Measurements from ENCODE around the gene PIK3AP1. TPM values are rescaled to one million over a fixed set of nuclear protein-coding genes. Genes with fewer than 3 reads are reported as not detected.
"Not testable (repeated sequence)": the region's sequence is repeated elsewhere in the genome, so short reads cannot be mapped to it uniquely, and the experiment has no call there.

PIK3AP1 gene
- total RNA-seq, 1 donor from 2014 or later, result 3.8 TPM

- Histone ChIP-seq H2AFZ (replicated peaks) (no peak overlapping the region), H3K9ac (no peak overlapping the region), H3K27ac (no peak overlapping the region), H3K27me3 (no peaks in the 10 kb centered on the region), H3K9me3 (ENCODE audit: low read depth) (no peaks in the 10 kb centered on the region), H3F3A (ENCODE audit: low read depth) (no peaks in the 10 kb centered on the region), H3K4me3 (no peak overlapping the region), H3K79me2 (ENCODE audit: low read depth) (no peaks in the 10 kb centered on the region), H4K20me1 (ENCODE audit: low read depth) (no peaks in the 10 kb centered on the region), H3K4me1 (no peaks in the 10 kb centered on the region), H3K36me3 (no peaks in the 10 kb centered on the region), H3K4me2 (no peak overlapping the region)
- no peak overlapping the region for H3K27ac Mint-ChIP-seq
- H3K27me3 Mint-ChIP-seq (ENCODE audit: insufficient read depth, low read depth), result no peaks in the 10 kb centered on the region
- no peak for DNase-seq (ENCODE audit: low spot score)
- H3K4me3 Mint-ChIP-seq, result no peak overlapping the region
- H3K4me1 Mint-ChIP-seq, result no peaks in the 10 kb centered on the region
- H3K9me3 Mint-ChIP-seq, result no peaks in the 10 kb centered on the region
- no peaks in the 10 kb centered on the region for H3K36me3 Mint-ChIP-seq
- TF ChIP-seq EZH2 (IDR thresholded peaks at IDR 0.05), result no peak
- TF ChIP-seq, protein P1, sequence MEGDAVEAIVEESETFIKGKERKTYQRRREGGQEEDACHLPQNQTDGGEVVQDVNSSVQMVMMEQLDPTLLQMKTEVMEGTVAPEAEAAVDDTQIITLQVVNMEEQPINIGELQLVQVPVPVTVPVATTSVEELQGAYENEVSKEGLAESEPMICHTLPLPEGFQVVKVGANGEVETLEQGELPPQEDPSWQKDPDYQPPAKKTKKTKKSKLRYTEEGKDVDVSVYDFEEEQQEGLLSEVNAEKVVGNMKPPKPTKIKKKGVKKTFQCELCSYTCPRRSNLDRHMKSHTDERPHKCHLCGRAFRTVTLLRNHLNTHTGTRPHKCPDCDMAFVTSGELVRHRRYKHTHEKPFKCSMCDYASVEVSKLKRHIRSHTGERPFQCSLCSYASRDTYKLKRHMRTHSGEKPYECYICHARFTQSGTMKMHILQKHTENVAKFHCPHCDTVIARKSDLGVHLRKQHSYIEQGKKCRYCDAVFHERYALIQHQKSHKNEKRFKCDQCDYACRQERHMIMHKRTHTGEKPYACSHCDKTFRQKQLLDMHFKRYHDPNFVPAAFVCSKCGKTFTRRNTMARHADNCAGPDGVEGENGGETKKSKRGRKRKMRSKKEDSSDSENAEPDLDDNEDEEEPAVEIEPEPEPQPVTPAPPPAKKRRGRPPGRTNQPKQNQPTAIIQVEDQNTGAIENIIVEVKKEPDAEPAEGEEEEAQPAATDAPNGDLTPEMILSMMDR (IDR thresholded peaks at IDR 0.05), result no peak
- no peak for TF ChIP-seq EZH2phosphoT487 (IDR thresholded peaks at IDR 0.05)
Observed at GRCh38 chr10:96740141-96740540, 19.8 kb upstream of the PIK3AP1 start.

- not testable (repeated sequence) for H3K4me1 Mint-ChIP-seq
Observed at GRCh38 chr10:96737307-96737902, 17.1 kb upstream of the PIK3AP1 start.

DNA sequence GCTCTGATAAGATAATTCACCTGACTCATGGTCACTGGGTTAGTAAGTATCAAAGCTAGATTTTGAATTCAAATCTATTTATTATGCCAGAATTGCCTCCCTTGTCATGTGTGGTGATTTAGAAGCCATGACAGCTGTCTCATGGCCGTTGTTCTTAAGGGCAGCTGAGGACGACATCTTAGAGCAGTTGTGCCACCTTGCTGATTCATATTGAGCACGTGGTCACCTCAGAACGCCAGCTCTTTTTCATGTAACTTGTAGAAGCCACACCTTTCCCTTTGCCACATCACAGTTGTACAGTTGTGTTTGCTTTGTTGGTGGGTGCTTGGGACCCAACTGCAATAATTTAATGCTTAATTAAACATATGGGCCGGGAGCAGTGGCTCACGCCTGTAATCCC is 4.3 kb upstream of the PIK3AP1 start:
- Histone ChIP-seq H3K4me2 (no peak overlapping the region), H3K36me3 (no peaks in the 10 kb centered on the region), H3K27me3 (peaks cover 19% of the 10 kb centered on the region), H3F3A (ENCODE audit: low read depth) (peaks cover 7% of the 10 kb centered on the region), H3K9ac (no peak overlapping the region), H3K4me1 (peaks cover 5% of the 10 kb centered on the region), H3K27ac (no peak overlapping the region), H3K4me3 (no peak overlapping the region), H2AFZ (replicated peaks) (no peak overlapping the region), H3K9me3 (ENCODE audit: low read depth) (no peaks in the 10 kb centered on the region), H4K20me1 (ENCODE audit: low read depth) (no peaks in the 10 kb centered on the region), H3K79me2 (ENCODE audit: low read depth) (no peaks in the 10 kb centered on the region)
- TF ChIP-seq, protein P1 (IDR thresholded peaks at IDR 0.05), result no peak
- no peak for TF ChIP-seq EZH2phosphoT487 (IDR thresholded peaks at IDR 0.05)
- no peak for TF ChIP-seq EZH2 (IDR thresholded peaks at IDR 0.05)
- no peaks in the 10 kb centered on the region for H3K9me3 Mint-ChIP-seq
- peaks cover 8% of the 10 kb centered on the region for H3K4me1 Mint-ChIP-seq
- H3K36me3 Mint-ChIP-seq, result no peaks in the 10 kb centered on the region
- no peak overlapping the region for H3K27ac Mint-ChIP-seq
- DNase-seq (ENCODE audit: low spot score), result no peak
- peaks cover 2% of the 10 kb centered on the region for H3K27me3 Mint-ChIP-seq (ENCODE audit: insufficient read depth, low read depth)
- H3K4me3 Mint-ChIP-seq, result no peak overlapping the region

More at GRCh38 chr10:96737307-96737902, 17.1 kb upstream of the PIK3AP1 start:
- H4K20me1 ChIP-seq (ENCODE audit: low read depth); DNase-seq (ENCODE audit: low spot score); H3K4me3 ChIP-seq; H3K36me3 ChIP-seq; H3F3A ChIP-seq (ENCODE audit: low read depth); H3K9me3 Mint-ChIP-seq; H3K4me2 ChIP-seq; H3K27me3 Mint-ChIP-seq (ENCODE audit: insufficient read depth, low read depth); H3K9ac ChIP-seq; H3K4me1 ChIP-seq; H3K9me3 ChIP-seq (ENCODE audit: low read depth); H3K36me3 Mint-ChIP-seq; H3K79me2 ChIP-seq (ENCODE audit: low read depth); H3K4me3 Mint-ChIP-seq; H2AFZ ChIP-seq (replicated peaks); H3K27ac ChIP-seq; H3K27me3 ChIP-seq; H3K27ac Mint-ChIP-seq: not testable (repeated sequence)

- H4K20me1 ChIP-seq (ENCODE audit: low read depth), result no peaks in the 10 kb centered on the region
- H3K4me3 ChIP-seq, result peak overlapping the region; percentile 63
- no peaks in the 10 kb centered on the region for H3K79me2 ChIP-seq (ENCODE audit: low read depth)
- no peaks in the 10 kb centered on the region for H3K9me3 Mint-ChIP-seq
- peaks cover 11% of the 10 kb centered on the region for H3K4me1 Mint-ChIP-seq
- H3K9me3 ChIP-seq (ENCODE audit: low read depth), result no peaks in the 10 kb centered on the region
- no peak for DNase-seq (ENCODE audit: low spot score)
- H3K4me3 Mint-ChIP-seq, result peak overlapping the region; percentile 87
- H3K36me3 Mint-ChIP-seq, result no peaks in the 10 kb centered on the region
- H3K4me2 ChIP-seq, result peak overlapping the region; percentile 95
- H3K4me1 ChIP-seq, result peaks cover 5% of the 10 kb centered on the region
- no peak overlapping the region for H3K27ac Mint-ChIP-seq
- no peaks in the 10 kb centered on the region for H3K36me3 ChIP-seq
- peaks cover 7% of the 10 kb centered on the region for H3F3A ChIP-seq (ENCODE audit: low read depth)
- H3K27me3 ChIP-seq, result peaks cover 28% of the 10 kb centered on the region
- peak overlapping the region; percentile 100 for H2AFZ ChIP-seq (replicated peaks)
- H3K27ac ChIP-seq, result no peak overlapping the region
- H3K9ac ChIP-seq, result no peak overlapping the region
- no peak for TF ChIP-seq EZH2phosphoT487 (IDR thresholded peaks at IDR 0.05)
- TF ChIP-seq EZH2 (IDR thresholded peaks at IDR 0.05), result no peak
- peaks cover 11% of the 10 kb centered on the region for H3K27me3 Mint-ChIP-seq (ENCODE audit: insufficient read depth, low read depth)
Observed at GRCh38 chr10:96721207-96721572, 876 bp upstream of the PIK3AP1 start.
